Motor neuron (in vitro differentiated cells): Measurements from ENCODE around the gene SIX5. TPM values are rescaled to one million over a fixed set of nuclear protein-coding genes. Genes with fewer than 3 reads are reported as not detected.
A peak's percentile ranks its signal among the peaks of the same experiment; 100 is the strongest.

Experiments
- ATAC-seq, 8 experiments: fragments of 200-7000 bp; cut with Tn5 transposase; replicated peaks in 6 of 8; 2 replicates each; pipeline ENCODE4 v1.8.0; 2021; ENCODE audit warnings: mild to moderate bottlenecking in 8 of 8, moderate library complexity in 8 of 8
- H3K27ac ChIP-seq, 2 donors: fragments of 250-450 bp; sonication (Bioruptor Pico); 2 replicates each; pipeline ENCODE4 v1.9.0; 2021; ENCODE audit warnings: antibody characterized with exemption in 2 of 2, mild to moderate bottlenecking in 2 of 2, moderate library complexity in 1 of 2
- H3K4me1 ChIP-seq, 2 donors: fragments of 250-450 bp; sonication (Bioruptor Pico); replicated peaks in 1 of 2; 2 replicates each; pipeline ENCODE4 v1.6.1; 2021; ENCODE audit warnings: antibody characterized with exemption in 2 of 2, mild to moderate bottlenecking in 2 of 2, moderate library complexity in 1 of 2
- H3K4me3 ChIP-seq, 5 donors: fragments of 250-450 bp; sonication (Bioruptor Pico); 2 replicates each; pipeline ENCODE4 v1.9.0; 2021; ENCODE audit warnings: antibody characterized with exemption in 5 of 5, mild to moderate bottlenecking in 5 of 5, moderate library complexity in 4 of 5
- WGBS, 10 experiments: fragments of 450-650 bp; shearing (Covaris generic); methylation state at CpG; one replicate each; pipeline ENCODE4 v1.0.0; 2022; 5-methylcytosine and 5-hydroxymethylcytosine counted together
- in situ Hi-C, 9 experiments: fragments of 400-800 bp; cut with MboI; loops; one replicate each; pipeline ENCODE4 v1.15.0; 2021; ENCODE audit warnings: low sequenced_read_pairs in 9 of 9, low pct_unique_long_range_greater_than_20kb in 2 of 9; ENCODE audit not compliant: unreplicated experiment in 9 of 9
- total RNA-seq, 8 experiments: library from RNA; unstranded; fragments of 300-600 nt; gene quantifications; 2 replicates each; pipeline versions ENCODE4 v1.2.3 to v1.2.4, GENCODE V29; 2022

Gene SIX5
- total RNA-seq, 8 experiments from 2014 or later = 2.5 to 12.9 (median 5.5) TPM

GRCh38 chr19:45789035-45789786 is 20.2 kb upstream of the SIX5 start:
- WGBS, 10 experiments = 85 to 100% (median 100%) methylated on average over 1 to 10 of the region's 15 CpGs; no CpG with 5 or more reads in 1 of the 10 experiments

GRCh38 chr19:45786533-45786894 is 17.5 kb upstream of the SIX5 start:
- Histone ChIP-seq H3K27ac (no peak overlapping the region), H3K4me3 (no peak overlapping the region), H3K4me1 (peaks cover 3 to 14% of the 10 kb centered on the region in 2 donors)
- 60 to 100% (median 90%) methylated on average over 1 to 8 of the region's 21 CpGs; no CpG with 5 or more reads in 7 of the 10 experiments for WGBS, 10 experiments
- in situ Hi-C loops = no loop called here
- ATAC-seq = peak in 2 of 8 experiments; percentile 1 to 3

More at GRCh38 chr19:45789035-45789786, 20.2 kb upstream of the SIX5 start:
- no peak for ATAC-seq
- Histone ChIP-seq H3K27ac (no peak overlapping the region), H3K4me3 (no peak overlapping the region), H3K4me1 (peaks cover 9 to 17% of the 10 kb centered on the region in 2 donors)
- in situ Hi-C loops = no loop called here

- Histone ChIP-seq H3K4me3 (no peak overlapping the region), H3K27ac (no peak overlapping the region), H3K4me1 (peaks cover 0 to 9% of the 10 kb centered on the region in 2 donors)
- ATAC-seq = peak in 2 of 8 experiments; percentile 5 to 9
- 90 to 100% (median 98%) methylated on average over 5 to 13 of the region's 57 CpGs; no CpG with 5 or more reads in 6 of the 10 experiments for WGBS, 10 experiments
- in situ Hi-C loops = no loop called here
Measured at GRCh38 chr19:45785781-45786532, 16.9 kb upstream of the SIX5 start.

GRCh38 chr19:45785097-45785496 is 16.0 kb upstream of the SIX5 start:
- H3K27ac ChIP-seq = no peak overlapping the region
- in situ Hi-C loops = no loop called here

GRCh38 chr19:45784096-45784495 is 15.0 kb upstream of the SIX5 start:
- no peak overlapping the region for H3K4me3 ChIP-seq
- H3K27ac ChIP-seq = no peak overlapping the region
- in situ Hi-C loops = no loop called here
- no peak for ATAC-seq
- 0 to 80% methylated on average over 1 of the region's 4 CpGs; no CpG with 5 or more reads in 8 of the 10 experiments for WGBS, 10 experiments
- peaks cover 0 to 8% of the 10 kb centered on the region in 2 donors for H3K4me1 ChIP-seq

More at GRCh38 chr19:45785097-45785496, 16.0 kb upstream of the SIX5 start:
- 47 to 100% (median 81%) methylated on average over 1 to 3 of the region's 5 CpGs; no CpG with 5 or more reads in 4 of the 10 experiments for WGBS, 10 experiments
- H3K4me3 ChIP-seq = no peak overlapping the region
- H3K4me1 ChIP-seq = peaks cover 0 to 8% of the 10 kb centered on the region in 2 donors
- ATAC-seq = no peak

- 9 to 80% (median 70%) methylated on average over 2 to 9 of the region's 26 CpGs; no CpG with 5 or more reads in 6 of the 10 experiments for WGBS, 10 experiments
- H3K4me3 ChIP-seq = no peak overlapping the region
- peak in 5 of 8 experiments; percentile 3 to 61 (median 49) for ATAC-seq
- in situ Hi-C loops = no loop called here
- peaks cover 2 to 11% of the 10 kb centered on the region in 2 donors for H3K4me1 ChIP-seq
- no peak overlapping the region for H3K27ac ChIP-seq
Measured at GRCh38 chr19:45782820-45783785, 14.1 kb upstream of the SIX5 start.

- ATAC-seq = peak in 6 of 8 experiments; percentile 5 to 47 (median 16)
- Histone ChIP-seq H3K27ac (no peak within 1 kb of the TSS), H3K4me1 (peaks cover 2 to 11% of the 10 kb centered on the region in 2 donors), H3K4me3 (no peak within 1 kb of the TSS)
- in situ Hi-C loops = no loop called here
- WGBS, 10 experiments = no CpG with 5 or more reads among the region's 18 CpGs
Measured at GRCh38 chr19:45782162-45782691, 13.2 kb upstream of the SIX5 start, which contains the start of gene DMPK. Gene DMPK, minus strand, starts transcription at chr19:45782490. Its CDS starts 138 bp downstream, at chr19:45782352.

- Histone ChIP-seq H3K4me1 (peaks cover 2 to 11% of the 10 kb centered on the region in 2 donors), H3K4me3 (no peak overlapping the region), H3K27ac (no peak overlapping the region)
- in situ Hi-C loops = no loop called here
- 70 to 86% (median 80%) methylated on average over 1 to 2 of the region's 17 CpGs; no CpG with 5 or more reads in 7 of the 10 experiments for WGBS, 10 experiments
- ATAC-seq = peak in 3 of 8 experiments; percentile 2 to 7 (median 6)
Measured at GRCh38 chr19:45781214-45782161, 12.4 kb upstream of the SIX5 start.

- Histone ChIP-seq H3K4me1 (peaks cover 2 to 11% of the 10 kb centered on the region in 2 donors), H3K27ac (no peak overlapping the region), H3K4me3 (no peak overlapping the region)
- no peak for ATAC-seq
- in situ Hi-C loops = no loop called here
- 12 to 40% methylated on average over 1 to 5 of the region's 13 CpGs; no CpG with 5 or more reads in 8 of the 10 experiments for WGBS, 10 experiments
Measured at GRCh38 chr19:45780448-45781213, 11.6 kb upstream of the SIX5 start.

- no peak for ATAC-seq
- Histone ChIP-seq H3K4me1 (peaks cover 2 to 11% of the 10 kb centered on the region in 2 donors), H3K27ac (no peak overlapping the region), H3K4me3 (no peak overlapping the region)
- 100% methylated on average over 1 of the region's 4 CpGs; no CpG with 5 or more reads in 8 of the 10 experiments for WGBS, 10 experiments
- in situ Hi-C loops = no loop called here
Measured at GRCh38 chr19:45780146-45780447, 11.0 kb upstream of the SIX5 start.
